Activated T-helper 2 cell treated with anti-CD3 and anti-CD28 coated beads, Interferon-gamma antibody, Interleukin-2, Interleukin-4, amounts not matched to agents 10 μg/mL and 5 μg/mL and 100 μg/mL, durations not matched to agents 14 hours and 24 hours and 36 hours (primary cell): Measurements from ENCODE around the gene SLC44A1. TPM values are rescaled to one million over a fixed set of nuclear protein-coding genes. Genes with fewer than 3 reads are reported as not detected.
A peak's percentile ranks its signal among the peaks of the same experiment; 100 is the strongest.

ENCODE experiments used
- DNase-seq: peaks from one replicate; pipeline ENCODE4 v3.0.0; 2021; ENCODE audit warnings: low spot score
- H3K27ac Mint-ChIP-seq: one replicate; pipeline ENCODE4 v1.8.0; 2021; ENCODE audit warnings: mixed read lengths
- H3K27me3 Mint-ChIP-seq: one replicate; pipeline ENCODE4 v1.8.0; 2021; ENCODE audit warnings: low read depth, mixed read lengths
- H3K36me3 Mint-ChIP-seq: one replicate; pipeline ENCODE4 v1.8.0; 2021; ENCODE audit warnings: low read depth, mixed read lengths
- H3K4me1 Mint-ChIP-seq: one replicate; pipeline ENCODE4 v1.8.0; 2021; ENCODE audit warnings: low read depth, mixed read lengths
- H3K4me3 Mint-ChIP-seq: one replicate; pipeline ENCODE4 v1.8.0; 2021; ENCODE audit warnings: low read depth, mild to moderate bottlenecking, moderate library complexity, mixed read lengths
- H3K9me3 Mint-ChIP-seq: one replicate; pipeline ENCODE4 v1.8.0; 2021; ENCODE audit warnings: mixed read lengths
- intact Hi-C: fragments of 100-400 bp; cut with micrococcal nuclease; formaldehyde crosslinking; loops from one replicate; pipeline ENCODE4 v1.15.1; 2023
- total RNA-seq: library from RNA; stranded (reverse); gene quantifications from 2 replicates; pipeline ENCODE4 v1.2.3, GENCODE V29; 2022

Gene SLC44A1
- total RNA-seq, 1 donor from 2014 or later, result 2.0 TPM

DNA sequence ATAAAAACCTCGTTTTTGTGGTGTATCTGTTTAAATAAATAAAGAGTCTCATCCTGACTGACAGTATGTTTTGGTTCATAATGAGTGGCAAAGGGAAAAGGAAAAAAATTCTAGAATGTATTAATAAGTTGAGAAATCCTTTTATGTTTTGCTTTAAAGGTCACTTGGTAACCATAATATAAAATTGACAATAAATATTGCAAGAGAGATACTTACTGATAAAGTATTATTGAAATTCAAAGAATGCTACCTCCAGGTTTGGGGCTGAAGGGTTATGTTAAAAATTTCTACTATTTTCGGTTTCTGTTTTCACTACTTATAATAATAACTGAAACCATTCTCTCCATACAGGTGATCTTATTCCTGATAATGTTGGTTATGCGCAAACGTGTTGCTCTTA is 118.0 kb downstream of the SLC44A1 start:
- H3K27ac Mint-ChIP-seq, result no peak overlapping the region

DNA sequence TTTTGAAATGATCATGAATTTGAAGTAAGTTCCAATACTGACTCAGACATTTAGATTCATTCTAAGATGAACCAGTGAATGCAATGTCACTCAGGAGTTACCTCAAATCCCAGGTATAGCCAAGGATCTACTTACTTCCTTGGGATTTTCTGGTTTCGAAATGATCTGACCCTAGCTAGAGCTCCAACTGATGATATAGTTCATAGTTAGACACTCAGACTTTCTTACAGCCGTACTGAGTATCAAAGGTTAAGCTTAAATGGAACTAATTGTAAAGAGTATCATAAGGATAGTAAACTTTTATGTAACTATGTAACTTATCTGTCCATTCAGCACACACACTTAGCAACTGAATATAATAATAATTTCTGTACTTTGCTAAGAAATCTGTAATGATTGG is 119.4 kb downstream of the SLC44A1 start:
- no peaks in the 10 kb centered on the region for H3K9me3 Mint-ChIP-seq
- no peak for DNase-seq
- no peaks in the 10 kb centered on the region for H3K36me3 Mint-ChIP-seq
- no peak overlapping the region for H3K27ac Mint-ChIP-seq
- intact Hi-C loops, result no loop called here
- no peak overlapping the region for H3K4me3 Mint-ChIP-seq
- H3K4me1 Mint-ChIP-seq, result peaks cover 19% of the 10 kb centered on the region
- peaks cover 42% of the 10 kb centered on the region for H3K27me3 Mint-ChIP-seq

More for the DNA sequence above, 118.0 kb downstream of the SLC44A1 start:
- Mint-ChIP-seq H3K4me3 (no peak overlapping the region), H3K27me3 (peaks cover 45% of the 10 kb centered on the region), H3K9me3 (no peaks in the 10 kb centered on the region), H3K4me1 (peaks cover 22% of the 10 kb centered on the region), H3K36me3 (no peaks in the 10 kb centered on the region)
- intact Hi-C loops, result no loop called here
- no peak for DNase-seq

DNA sequence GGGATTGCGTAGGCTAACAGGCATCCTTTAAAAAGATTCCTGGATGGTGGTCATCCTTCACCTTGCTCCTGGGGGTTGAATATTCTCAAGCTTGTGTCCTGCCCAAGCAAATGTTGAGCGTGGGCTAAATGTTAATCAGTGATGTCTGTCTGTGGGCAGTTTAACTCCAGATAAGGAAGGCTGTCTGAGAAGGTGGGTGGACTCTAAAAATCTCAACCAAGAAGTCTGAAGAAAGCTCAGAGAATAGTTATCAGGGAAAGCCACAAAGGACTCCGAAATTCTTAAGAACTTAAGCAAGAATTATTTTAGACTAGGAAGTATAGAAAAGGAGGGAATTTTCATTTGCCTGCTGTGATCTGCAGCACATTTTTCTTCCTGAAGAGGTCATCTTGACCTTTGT is 125.5 kb downstream of the SLC44A1 start:
- intact Hi-C loops, result no loop called here
- H3K36me3 Mint-ChIP-seq, result no peaks in the 10 kb centered on the region
- no peak for DNase-seq
- H3K9me3 Mint-ChIP-seq, result no peaks in the 10 kb centered on the region
- H3K4me1 Mint-ChIP-seq, result peaks cover 11% of the 10 kb centered on the region
- no peak overlapping the region for H3K27ac Mint-ChIP-seq
- H3K27me3 Mint-ChIP-seq, result peaks cover 42% of the 10 kb centered on the region
- H3K4me3 Mint-ChIP-seq, result no peak overlapping the region

DNA sequence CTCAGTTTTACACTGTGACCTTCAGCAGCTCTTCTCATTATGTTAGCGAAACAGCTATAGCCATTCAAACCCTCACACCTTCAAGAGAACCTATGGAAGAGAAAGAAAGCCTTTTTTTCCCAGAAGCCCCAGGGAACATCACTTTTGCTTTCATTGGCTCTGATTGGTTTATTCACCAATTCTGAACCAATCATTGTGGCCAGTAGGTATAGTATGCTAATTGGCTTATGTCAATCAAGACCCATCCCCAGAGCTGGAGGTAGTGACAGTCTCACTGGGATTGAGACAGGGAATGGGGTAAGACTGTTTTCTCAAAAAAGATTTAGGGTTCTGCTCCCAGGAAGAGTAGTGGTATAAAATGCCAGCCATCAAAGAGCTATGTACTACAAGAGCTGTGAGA is 129.3 kb downstream of the SLC44A1 start:
- H3K9me3 Mint-ChIP-seq, result no peaks in the 10 kb centered on the region
- H3K4me1 Mint-ChIP-seq, result peaks cover 11% of the 10 kb centered on the region
- H3K27ac Mint-ChIP-seq, result no peak overlapping the region
- H3K27me3 Mint-ChIP-seq, result peaks cover 21% of the 10 kb centered on the region
- no peak for DNase-seq
- intact Hi-C loops, result no loop called here
- no peak overlapping the region for H3K4me3 Mint-ChIP-seq
- no peaks in the 10 kb centered on the region for H3K36me3 Mint-ChIP-seq

DNA sequence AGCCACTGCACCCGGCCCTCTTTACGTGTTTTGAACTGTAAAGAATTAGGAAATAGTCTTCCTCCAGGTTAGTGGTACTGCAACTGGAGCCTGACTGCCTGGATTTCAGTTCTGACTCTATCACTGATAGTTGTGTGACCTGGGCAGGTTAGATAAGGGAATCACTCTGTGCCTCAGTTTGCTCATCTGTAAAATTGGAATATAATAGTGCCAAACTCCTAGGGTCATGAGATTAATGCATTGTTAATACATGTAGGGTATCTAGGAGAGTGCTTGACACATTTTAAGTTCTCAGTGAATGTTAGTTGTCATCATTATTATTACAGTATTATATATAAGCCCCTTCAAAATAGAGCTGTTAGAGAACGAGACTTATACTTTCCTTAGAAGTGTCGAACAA is 130.9 kb downstream of the SLC44A1 start:
- Mint-ChIP-seq H3K4me3 (no peak overlapping the region), H3K9me3 (no peaks in the 10 kb centered on the region), H3K27me3 (peaks cover 21% of the 10 kb centered on the region), H3K36me3 (no peaks in the 10 kb centered on the region), H3K4me1 (peaks cover 8% of the 10 kb centered on the region), H3K27ac (no peak overlapping the region)
- no peak for DNase-seq
- intact Hi-C loops, result no loop called here

DNA sequence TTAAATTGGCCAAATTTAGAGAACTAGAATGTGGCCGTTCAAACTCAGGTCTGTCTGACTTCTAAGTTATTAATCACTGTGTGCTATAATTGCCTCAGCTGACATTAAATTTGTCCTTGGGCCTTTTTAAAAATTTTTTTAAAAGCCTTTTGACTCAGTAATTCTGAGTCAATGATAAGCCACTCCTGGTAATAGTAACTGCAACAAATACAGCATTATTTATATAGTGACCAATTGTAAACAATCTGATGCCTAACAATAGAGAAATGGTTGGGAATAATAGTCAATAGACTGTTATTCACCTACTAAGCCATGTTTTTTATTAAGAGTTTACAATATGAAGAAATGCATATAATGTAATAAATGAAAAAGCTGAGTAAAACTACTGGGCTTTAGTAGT is 132.4 kb downstream of the SLC44A1 start:
- Mint-ChIP-seq H3K27ac (no peak overlapping the region), H3K36me3 (no peaks in the 10 kb centered on the region), H3K9me3 (no peaks in the 10 kb centered on the region), H3K27me3 (peaks cover 28% of the 10 kb centered on the region), H3K4me1 (no peaks in the 10 kb centered on the region), H3K4me3 (no peak overlapping the region)
- DNase-seq, result no peak
- intact Hi-C loops, result no loop called here

DNA sequence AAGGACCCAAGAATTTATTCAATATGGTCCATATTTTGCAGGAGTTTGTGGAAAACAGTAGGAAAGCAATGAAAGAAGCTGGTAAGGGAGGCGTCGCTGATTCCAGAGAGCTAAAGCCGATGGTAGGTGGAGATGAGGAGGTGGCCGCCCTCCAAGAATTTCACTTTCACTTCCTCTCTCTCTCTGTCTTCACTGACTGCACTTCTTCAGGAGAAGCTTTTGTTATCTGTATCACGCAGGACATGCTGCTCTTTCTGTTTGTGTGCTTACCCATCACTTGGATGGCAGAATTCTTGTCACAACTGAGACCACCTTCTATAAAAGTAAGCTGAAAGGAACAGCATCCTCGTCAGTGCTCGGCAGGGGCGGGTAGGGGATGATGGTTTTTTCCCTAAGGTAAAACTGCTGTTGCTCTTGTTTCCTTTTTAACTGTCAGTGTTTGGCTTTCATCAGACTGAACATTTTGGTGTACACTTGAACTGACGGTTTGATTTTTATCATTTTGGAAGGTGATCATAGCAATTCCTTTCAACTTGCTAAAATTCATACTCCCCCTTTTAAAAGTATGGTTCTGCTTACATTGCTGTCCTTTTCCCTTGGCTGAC is 141.0 kb downstream of the SLC44A1 start:
- Mint-ChIP-seq H3K27ac (peak overlapping the region; percentile 69), H3K36me3 (no peaks in the 10 kb centered on the region), H3K4me3 (peak overlapping the region; percentile 82), H3K4me1 (peaks cover 22% of the 10 kb centered on the region), H3K9me3 (no peaks in the 10 kb centered on the region), H3K27me3 (peaks cover 46% of the 10 kb centered on the region)
- intact Hi-C loops, result loop anchor here (1.0 kb wide), 1 partner anchor 25 kb away; no protein-coding TSS in a partner anchor
- DNase-seq, result peak; percentile 24

DNA sequence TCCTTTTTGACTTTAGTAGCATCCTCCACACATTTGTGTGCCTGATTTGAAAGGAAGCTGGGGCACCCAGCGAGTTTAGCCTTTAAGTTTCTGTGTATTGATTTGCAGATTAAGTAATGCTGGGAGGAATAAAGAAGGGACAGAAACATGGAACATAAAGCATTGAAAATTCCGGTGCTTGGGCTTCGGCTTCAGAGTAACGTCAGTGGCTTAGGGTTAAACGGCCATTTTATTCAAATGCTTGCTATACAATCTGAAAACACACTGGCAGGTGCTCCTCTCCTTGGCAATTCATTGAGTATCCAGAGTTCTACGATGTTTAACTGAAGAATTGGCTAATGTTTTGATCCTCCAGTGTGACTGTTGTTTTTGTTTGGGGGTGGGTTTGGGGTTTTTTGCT is 145.3 kb downstream of the SLC44A1 start:
- Mint-ChIP-seq H3K27ac (no peak overlapping the region), H3K27me3 (peaks cover 50% of the 10 kb centered on the region), H3K4me1 (peaks cover 21% of the 10 kb centered on the region), H3K4me3 (no peak overlapping the region), H3K36me3 (no peaks in the 10 kb centered on the region), H3K9me3 (no peaks in the 10 kb centered on the region)
- no peak for DNase-seq
- intact Hi-C loops, result loop anchor here (2.0 kb wide), 1 partner anchor 15 kb away; no protein-coding TSS in a partner anchor

DNA sequence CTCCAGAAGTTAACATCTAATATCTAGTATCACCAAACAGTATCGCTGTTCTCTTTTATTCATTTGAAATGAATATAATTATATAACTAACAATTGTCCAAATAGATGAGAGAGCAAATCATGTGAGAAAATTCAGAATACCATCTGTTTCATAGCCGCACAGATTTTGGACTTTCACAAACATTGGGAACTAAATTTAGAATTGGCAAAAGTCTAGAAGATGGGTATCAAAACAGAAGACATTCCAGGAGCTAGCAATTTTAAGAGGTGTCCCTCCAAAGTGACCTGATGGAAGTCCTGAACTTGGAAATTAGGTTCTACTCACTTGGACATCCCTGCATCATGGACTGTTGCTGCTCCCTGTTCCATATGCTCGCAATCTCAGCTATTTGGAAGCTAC is 146.4 kb downstream of the SLC44A1 start:
- Mint-ChIP-seq H3K9me3 (no peaks in the 10 kb centered on the region), H3K4me1 (peaks cover 11% of the 10 kb centered on the region), H3K36me3 (no peaks in the 10 kb centered on the region), H3K27me3 (peaks cover 58% of the 10 kb centered on the region), H3K4me3 (no peak overlapping the region), H3K27ac (no peak overlapping the region)
- DNase-seq, result no peak
- intact Hi-C loops, result no loop called here

DNA sequence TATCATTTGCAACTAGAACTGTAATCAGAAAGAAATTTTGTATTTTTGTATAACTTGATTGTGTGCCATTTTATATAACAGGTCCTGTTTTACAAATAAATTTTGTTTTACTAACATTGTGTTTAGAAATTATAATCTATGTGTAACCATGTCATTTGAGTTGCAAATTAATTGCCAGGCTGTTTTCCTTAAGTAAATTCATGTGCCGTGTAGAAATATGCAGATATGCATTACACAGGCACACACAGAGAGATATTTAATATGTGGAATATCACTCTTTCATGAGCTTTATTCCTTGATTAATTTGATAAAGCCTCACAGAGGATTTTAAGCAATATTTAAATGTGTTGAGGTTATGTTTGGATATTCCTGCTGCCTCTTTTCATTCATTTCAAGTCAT is 146.8 kb downstream of the SLC44A1 start:
- peaks cover 61% of the 10 kb centered on the region for H3K27me3 Mint-ChIP-seq
- no peak overlapping the region for H3K27ac Mint-ChIP-seq
- intact Hi-C loops, result no loop called here
- H3K36me3 Mint-ChIP-seq, result no peaks in the 10 kb centered on the region
- no peak overlapping the region for H3K4me3 Mint-ChIP-seq
- H3K4me1 Mint-ChIP-seq, result peaks cover 9% of the 10 kb centered on the region
- no peak for DNase-seq
- no peaks in the 10 kb centered on the region for H3K9me3 Mint-ChIP-seq

DNA sequence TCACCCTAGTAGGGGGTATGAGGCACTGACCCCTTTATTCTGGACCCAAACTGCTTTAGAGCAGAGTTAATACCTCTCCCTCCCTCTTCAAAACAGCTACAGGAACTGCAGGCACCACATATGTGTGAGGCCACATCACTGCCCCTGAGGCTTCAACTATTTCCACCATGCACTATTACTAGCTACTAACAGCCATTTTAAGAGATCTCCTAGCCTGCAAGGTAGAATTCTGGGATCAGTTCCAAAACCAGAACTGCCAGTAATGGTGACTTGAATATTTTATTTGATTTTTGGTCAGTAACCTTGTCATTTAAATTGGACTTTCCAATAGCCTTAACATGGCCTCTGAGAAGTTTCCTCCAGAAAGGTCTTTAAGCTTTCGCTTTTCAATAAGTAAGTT is 148.1 kb downstream of the SLC44A1 start:
- H3K36me3 Mint-ChIP-seq, result no peaks in the 10 kb centered on the region
- no peak overlapping the region for H3K27ac Mint-ChIP-seq
- H3K4me3 Mint-ChIP-seq, result no peak overlapping the region
- peaks cover 3% of the 10 kb centered on the region for H3K4me1 Mint-ChIP-seq
- no peaks in the 10 kb centered on the region for H3K9me3 Mint-ChIP-seq
- intact Hi-C loops, result no loop called here
- H3K27me3 Mint-ChIP-seq, result peaks cover 66% of the 10 kb centered on the region
- DNase-seq, result no peak

DNA sequence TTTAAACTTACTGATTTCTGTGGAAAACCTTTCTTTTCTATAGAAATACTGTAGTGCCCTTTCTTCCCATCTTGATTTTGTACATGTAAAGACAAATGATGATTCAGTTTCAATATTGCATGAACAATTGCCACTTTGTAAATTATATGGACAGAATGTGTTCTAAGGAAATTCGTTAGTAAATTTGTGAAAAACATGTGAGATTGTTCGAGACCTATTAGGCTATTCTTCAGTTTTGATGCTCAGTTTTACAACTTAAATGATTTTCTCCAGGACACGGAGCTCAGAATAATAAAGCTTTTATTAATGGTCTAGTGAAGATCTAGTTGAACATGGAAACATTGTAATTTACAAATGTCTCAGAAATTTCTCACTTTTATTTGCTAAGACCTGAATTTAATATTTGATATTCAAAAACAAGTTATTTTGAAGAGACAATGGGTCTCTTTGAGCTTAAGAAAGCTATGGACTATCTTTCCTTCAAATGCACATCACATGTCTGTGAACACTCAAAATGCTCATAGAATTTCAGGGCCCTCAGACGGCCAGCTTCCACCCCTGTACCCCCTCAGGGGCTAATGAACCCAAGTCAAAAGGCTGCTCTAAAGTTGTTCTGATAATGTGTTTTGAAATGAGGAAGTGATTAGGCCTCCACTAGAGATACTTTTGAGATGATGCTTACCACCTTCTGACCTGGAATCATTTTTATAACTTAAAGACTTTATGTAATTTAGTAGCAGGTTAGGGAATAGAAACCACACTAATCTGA is 149.3 kb downstream of the SLC44A1 start:
- Mint-ChIP-seq H3K27me3 (peaks cover 64% of the 10 kb centered on the region), H3K4me3 (no peak overlapping the region), H3K9me3 (no peaks in the 10 kb centered on the region), H3K36me3 (no peaks in the 10 kb centered on the region), H3K27ac (no peak overlapping the region), H3K4me1 (no peaks in the 10 kb centered on the region)
- intact Hi-C loops, result no loop called here
- no peak for DNase-seq

DNA sequence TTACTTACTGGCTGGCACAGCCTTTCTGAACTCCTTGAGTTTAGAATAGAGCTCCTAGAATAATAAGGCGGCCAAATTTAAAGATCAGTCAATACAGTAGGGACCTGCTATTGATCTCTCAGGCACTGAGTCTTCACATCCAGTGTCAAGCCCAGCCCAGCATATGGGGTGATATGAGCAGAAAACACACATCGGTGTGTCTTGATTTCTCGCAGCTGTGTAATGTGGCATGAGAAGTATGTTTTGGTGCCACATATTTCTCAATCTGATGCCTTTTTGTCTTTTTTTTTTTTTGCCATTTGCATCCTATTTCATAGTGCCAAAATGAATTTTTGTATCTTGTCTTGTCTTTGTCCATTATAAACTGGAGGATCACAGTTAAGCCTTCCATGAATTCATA is 152.0 kb downstream of the SLC44A1 start:
- H3K27me3 Mint-ChIP-seq, result peaks cover 62% of the 10 kb centered on the region
- intact Hi-C loops, result no loop called here
- DNase-seq, result no peak
- no peak overlapping the region for H3K27ac Mint-ChIP-seq
- no peaks in the 10 kb centered on the region for H3K9me3 Mint-ChIP-seq
- no peaks in the 10 kb centered on the region for H3K4me1 Mint-ChIP-seq
- no peaks in the 10 kb centered on the region for H3K36me3 Mint-ChIP-seq
- no peak overlapping the region for H3K4me3 Mint-ChIP-seq
